ENCODE results near the gene RIMBP2. TPM values are rescaled to one million over a fixed set of nuclear protein-coding genes. Genes with fewer than 3 reads are reported as not detected.
"Not testable (repeated sequence)": the region's sequence is repeated elsewhere in the genome, so short reads cannot be mapped to it uniquely, and the experiment has no call there.

RIMBP2 gene
- total RNA-seq, 1 experiment from 2014 or later: not detected

- no peak for DNase-seq (ENCODE audit: low read depth)
These were observed 59.7 kb downstream of the RIMBP2 start for GRCh38 chr12:130656411-130656810.

GRCh38 chr12:130655881-130656280 lies 60.2 kb downstream of the RIMBP2 start:
- DNase-seq (ENCODE audit: low read depth): no peak

- DNase-seq (ENCODE audit: low read depth): no peak
These were observed 61.1 kb downstream of the RIMBP2 start for GRCh38 chr12:130655010-130655409.

GRCh38 chr12:130651188-130651959 lies 64.7 kb downstream of the RIMBP2 start:
- DNase-seq (ENCODE audit: low read depth): no peak

- DNase-seq (ENCODE audit: low read depth): no peak
These were observed 66.0 kb downstream of the RIMBP2 start for GRCh38 chr12:130650131-130650530.

GRCh38 chr12:130649101-130650045 lies 66.7 kb downstream of the RIMBP2 start:
- DNase-seq (ENCODE audit: low read depth): no peak

- DNase-seq (ENCODE audit: low read depth): no peak
These were observed 68.3 kb downstream of the RIMBP2 start for GRCh38 chr12:130647814-130648213.

GRCh38 chr12:130646716-130647370 lies 69.3 kb downstream of the RIMBP2 start:
- DNase-seq (ENCODE audit: low read depth): no peak

- DNase-seq (ENCODE audit: low read depth): not testable (repeated sequence)
These were observed 69.9 kb downstream of the RIMBP2 start for GRCh38 chr12:130646191-130646590.

- DNase-seq (ENCODE audit: low read depth): no peak
These were observed 70.3 kb downstream of the RIMBP2 start for GRCh38 chr12:130645751-130646150.

- no peak for DNase-seq (ENCODE audit: low read depth)
These were observed 71.5 kb downstream of the RIMBP2 start for GRCh38 chr12:130644566-130644965.

- no peak for DNase-seq (ENCODE audit: low read depth)
These were observed 72.0 kb downstream of the RIMBP2 start for GRCh38 chr12:130644146-130644545.

- no peak for DNase-seq (ENCODE audit: low read depth)
These were observed 73.2 kb downstream of the RIMBP2 start for GRCh38 chr12:130642856-130643255.

- DNase-seq (ENCODE audit: low read depth): no peak
These were observed 74.4 kb downstream of the RIMBP2 start for GRCh38 chr12:130641533-130642184.

GRCh38 chr12:130640901-130641300 lies 75.2 kb downstream of the RIMBP2 start:
- DNase-seq (ENCODE audit: low read depth): no peak

GRCh38 chr12:130640496-130640895 lies 75.6 kb downstream of the RIMBP2 start:
- DNase-seq (ENCODE audit: low read depth): no peak

- no peak for DNase-seq (ENCODE audit: low read depth)
These were observed 76.3 kb downstream of the RIMBP2 start for GRCh38 chr12:130639476-130640424.

GRCh38 chr12:130636370-130636769 lies 79.7 kb downstream of the RIMBP2 start:
- DNase-seq (ENCODE audit: low read depth): no peak

GRCh38 chr12:130634866-130635265 lies 81.2 kb downstream of the RIMBP2 start:
- DNase-seq (ENCODE audit: low read depth): no peak

- DNase-seq (ENCODE audit: low read depth): no peak
These were observed 82.3 kb downstream of the RIMBP2 start for GRCh38 chr12:130633771-130634170.

Data from LHCN-M2 (cell line).